Glomerular endothelial cell (primary cell): ENCODE data around the gene C10orf95. TPM values are rescaled to one million over a fixed set of nuclear protein-coding genes. Genes with fewer than 3 reads are reported as not detected.
"Not testable (repeated sequence)": the region's sequence is repeated elsewhere in the genome, so short reads cannot be mapped to it uniquely, and the experiment has no call there.

Source experiments
- DNase-seq: peaks from one replicate; pipeline ENCODE4 v3.0.0-alpha.2; 2011; ENCODE audit warnings: low read depth, low spot score; ENCODE audit errors: extremely low read depth
- total RNA-seq: library from RNA; depleted of rRNA; stranded (reverse); fragments of >200 nt; gene quantifications from 2 replicates; pipeline ENCODE4 v1.2.3, GENCODE V29; 2015

Gene C10orf95, protein sequence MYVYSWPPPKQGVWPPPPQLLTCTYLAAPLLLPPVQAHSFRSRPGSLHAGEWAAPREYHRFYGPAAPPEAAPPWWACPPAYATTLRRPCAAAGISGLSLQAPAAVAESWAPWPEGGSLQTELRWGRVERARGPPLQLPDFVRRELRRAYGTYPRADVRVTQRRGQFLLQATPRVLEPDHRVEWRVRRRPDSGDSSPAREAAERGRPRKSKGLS
- not detected in 2 replicates for total RNA-seq

DNA sequence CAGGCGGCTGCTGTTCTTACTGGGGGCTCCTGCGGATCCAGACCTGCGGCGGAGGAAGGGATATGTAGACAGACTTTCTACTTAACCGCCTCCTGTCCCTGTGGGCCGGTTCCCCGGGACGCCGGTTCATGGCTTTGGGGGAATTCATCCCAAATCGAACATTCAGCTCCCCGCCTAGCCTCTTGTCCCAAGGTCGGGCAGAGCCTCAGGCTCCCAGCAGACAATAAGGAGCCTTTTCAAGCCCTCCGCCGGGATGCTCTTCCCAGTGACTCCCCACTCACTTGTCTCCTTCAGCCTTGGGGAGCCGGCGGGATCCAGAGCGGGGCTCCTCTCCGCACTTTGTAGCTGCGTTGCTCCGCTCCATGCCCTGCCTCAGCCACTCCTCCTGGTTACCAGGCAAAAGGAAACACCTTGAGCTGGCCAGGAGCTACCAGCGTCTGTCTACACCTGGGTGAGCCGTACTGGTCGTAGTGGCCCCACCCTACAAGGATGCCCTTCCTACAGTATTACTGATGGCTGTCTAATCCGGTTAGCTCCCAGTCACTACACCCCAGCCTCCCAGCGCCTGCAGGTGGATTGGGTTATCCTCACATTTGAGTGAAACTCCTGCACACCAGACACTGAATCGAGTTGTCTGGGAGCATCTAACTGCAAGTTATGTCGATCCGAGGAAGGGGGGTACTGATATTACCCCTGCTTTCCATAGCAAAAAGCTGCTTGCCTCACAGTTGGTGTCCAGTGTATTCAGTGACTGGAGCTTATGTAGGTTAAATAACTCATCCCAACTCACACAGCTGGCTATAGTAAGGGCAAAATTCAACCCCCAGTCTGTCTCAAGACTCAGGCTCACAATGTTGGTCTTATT is at the start of gene C10orf95:
C10orf95 (minus strand) TSS at position 439 of the 865 bp plus-strand sequence. CDS start 450 bp downstream, outside the sequence.
- no peak for DNase-seq

- not testable (repeated sequence) for DNase-seq
These were observed 49.3 kb upstream of the C10orf95 start for GRCh38 chr10:102500686-102501085.

GRCh38 chr10:102499356-102499755 is 48.0 kb upstream of the C10orf95 start:
- no peak for DNase-seq

DNA sequence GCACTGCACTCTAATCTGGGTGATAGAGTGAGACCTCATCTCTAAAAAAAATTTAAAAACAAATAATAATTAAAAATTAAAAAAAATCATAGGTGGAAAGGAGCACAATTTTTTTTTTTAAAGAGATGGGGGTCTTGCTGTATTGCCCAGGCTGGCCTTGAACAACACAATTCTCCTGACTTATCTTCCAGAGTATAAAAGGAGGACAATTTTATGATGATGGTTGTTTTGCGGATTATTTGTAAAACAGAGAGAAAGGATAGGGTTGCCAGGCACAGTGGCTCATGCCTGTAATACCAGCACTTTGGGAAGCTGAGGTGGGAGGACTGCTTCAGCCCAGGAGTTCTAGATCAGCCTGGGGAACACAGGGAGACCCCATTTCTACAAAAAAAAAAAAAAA is 46.2 kb upstream of the C10orf95 start:
- no peak for DNase-seq

GRCh38 chr10:102493771-102494170 is 42.4 kb upstream of the C10orf95 start:
- no peak for DNase-seq

- DNase-seq, result no peak
These were observed 41.6 kb upstream of the C10orf95 start for GRCh38 chr10:102492983-102493382.

DNA sequence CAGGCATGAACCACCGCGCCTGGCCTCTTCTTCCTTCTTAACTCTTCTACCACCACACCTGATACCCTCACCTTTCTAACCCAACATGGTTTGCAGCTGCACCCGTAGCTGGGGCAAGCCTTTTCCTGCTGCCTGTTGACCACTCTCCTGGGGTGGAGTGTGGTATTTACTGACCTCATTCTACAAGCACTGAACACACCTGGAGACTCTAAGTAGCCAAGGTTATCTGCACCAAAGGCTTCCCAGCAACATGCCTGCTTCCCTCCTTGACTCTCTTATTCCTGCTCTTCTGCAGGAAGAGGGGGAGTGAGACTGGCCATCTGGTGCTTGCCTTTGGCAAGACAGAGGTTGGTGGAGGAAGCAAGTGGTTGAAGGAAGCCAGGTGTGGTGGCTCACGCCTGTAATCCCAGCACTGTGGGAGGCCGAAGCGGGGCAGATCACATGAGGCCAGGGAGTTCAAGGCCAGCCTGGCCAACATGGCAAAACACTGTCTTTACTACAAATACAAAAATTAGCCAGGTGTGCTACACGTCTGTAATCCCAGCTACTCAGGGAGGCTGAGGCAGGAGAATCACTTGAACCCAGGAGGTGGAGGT is 41.1 kb upstream of the C10orf95 start:
- no peak for DNase-seq

- no peak for DNase-seq
These were observed 39.8 kb upstream of the C10orf95 start for GRCh38 chr10:102491136-102491535.

- DNase-seq, result no peak
These were observed 33.9 kb upstream of the C10orf95 start for GRCh38 chr10:102485093-102485784.

GRCh38 chr10:102484021-102484420 is 32.7 kb upstream of the C10orf95 start:
- DNase-seq, result no peak

- no peak for DNase-seq
These were observed 29.1 kb upstream of the C10orf95 start for GRCh38 chr10:102480396-102480795.

- DNase-seq, result no peak
These were observed 28.3 kb upstream of the C10orf95 start for GRCh38 chr10:102479651-102480050.

- DNase-seq, result no peak
These were observed 25.3 kb upstream of the C10orf95 start for GRCh38 chr10:102476466-102477141.

GRCh38 chr10:102475451-102476040 is 24.2 kb upstream of the C10orf95 start:
- no peak for DNase-seq

DNA sequence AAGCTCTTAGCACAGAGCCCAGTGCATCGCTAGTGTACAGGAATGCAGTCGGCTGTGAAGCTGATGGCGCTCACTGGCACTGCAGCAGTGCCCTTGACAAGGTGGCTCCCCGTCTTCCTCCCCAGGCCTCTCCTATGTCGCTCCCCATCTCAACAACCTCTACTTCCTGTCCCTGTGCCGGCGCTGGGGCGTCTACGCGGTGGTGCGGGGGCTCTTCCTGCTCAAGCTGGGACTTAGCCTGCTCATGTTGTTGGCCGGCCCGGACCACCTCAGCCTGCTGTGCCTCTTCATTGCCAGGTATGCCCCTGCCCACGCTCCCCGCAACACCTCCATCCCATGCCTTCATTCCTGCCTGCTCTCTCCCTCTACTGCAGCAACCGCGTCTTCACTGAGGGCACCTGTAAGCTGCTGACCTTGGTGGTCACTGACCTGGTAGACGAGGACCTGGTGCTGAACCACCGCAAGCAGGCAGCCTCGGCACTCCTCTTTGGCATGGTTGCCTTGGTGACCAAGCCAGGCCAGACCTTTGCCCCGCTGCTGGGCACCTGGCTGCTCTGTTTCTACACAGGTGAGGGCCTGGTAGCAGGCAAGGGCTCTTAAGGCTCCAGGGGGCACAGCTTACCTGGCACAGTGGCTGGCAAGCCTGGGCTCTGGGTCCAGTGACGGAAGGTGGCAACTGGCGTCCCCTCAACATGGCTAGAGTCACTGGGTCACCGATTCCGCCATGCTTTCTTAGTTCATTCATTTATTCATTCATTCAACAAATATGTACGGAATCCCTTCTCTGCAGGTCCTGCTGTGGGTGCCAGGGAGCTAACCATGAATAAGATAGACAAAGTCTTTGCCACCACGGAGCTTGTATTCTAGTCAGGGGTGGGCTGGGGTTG is 22.3 kb upstream of the C10orf95 start:
- DNase-seq, result no peak

- DNase-seq, result no peak
These were observed 19.5 kb upstream of the C10orf95 start for GRCh38 chr10:102470579-102471546.

DNA sequence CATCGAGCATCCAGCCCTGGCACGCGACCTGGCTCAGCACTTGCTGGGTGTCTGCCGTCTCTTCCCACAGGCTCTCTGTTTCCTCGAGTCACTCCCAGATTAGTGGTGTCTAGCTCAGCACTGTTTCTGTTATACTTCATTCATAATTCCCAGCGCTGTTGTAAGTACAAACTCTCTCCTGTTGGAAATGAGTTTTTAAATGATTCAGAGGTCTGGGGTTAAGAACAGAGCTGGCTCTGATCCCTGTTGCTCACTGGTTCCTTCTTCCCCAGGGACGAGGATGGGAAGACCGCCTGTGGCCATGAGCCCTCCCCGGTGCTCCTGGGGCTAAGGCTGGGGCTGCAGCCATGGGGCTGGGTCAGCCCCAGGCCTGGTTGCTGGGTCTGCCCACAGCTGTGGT is 17.3 kb upstream of the C10orf95 start:
- DNase-seq, result no peak

- no peak for DNase-seq
These were observed 16.7 kb upstream of the C10orf95 start for GRCh38 chr10:102467971-102468438.
